IPS-NIHi11 (cell line): Measurements from ENCODE around the gene PHKA1.
"Not testable (repeated sequence)": the region's sequence is repeated elsewhere in the genome, so short reads cannot be mapped to it uniquely, and the experiment has no call there.

ENCODE experiments used
- DNase-seq: peaks from one replicate; pipeline ENCODE4 v3.0.0; 2012; ENCODE audit warnings: mixed read lengths, low spot score

The PHKA1 gene

GRCh38 chrX:72666451-72666850 is 47.7 kb downstream of the PHKA1 start:
- no peak for DNase-seq

GRCh38 chrX:72663737-72664136 is 50.4 kb downstream of the PHKA1 start:
- no peak for DNase-seq

GRCh38 chrX:72662020-72662747 is 51.9 kb downstream of the PHKA1 start:
- DNase-seq = no peak

- no peak for DNase-seq
These were observed 54.4 kb downstream of the PHKA1 start for GRCh38 chrX:72659723-72660122.

- no peak for DNase-seq
These were observed 62.0 kb downstream of the PHKA1 start for GRCh38 chrX:72652082-72652481.

- DNase-seq = no peak
These were observed 69.2 kb downstream of the PHKA1 start for GRCh38 chrX:72644946-72645345.

GRCh38 chrX:72641611-72642010 is 72.5 kb downstream of the PHKA1 start:
- DNase-seq = no peak

- no peak for DNase-seq
These were observed 78.2 kb downstream of the PHKA1 start for GRCh38 chrX:72635930-72636329.

- no peak for DNase-seq
These were observed 79.8 kb downstream of the PHKA1 start for GRCh38 chrX:72634331-72634730.

GRCh38 chrX:72630185-72630584 is 83.9 kb downstream of the PHKA1 start:
- DNase-seq = no peak

- DNase-seq = no peak
These were observed 89.9 kb downstream of the PHKA1 start for GRCh38 chrX:72624194-72624593.

- DNase-seq = no peak
These were observed 92.3 kb downstream of the PHKA1 start for GRCh38 chrX:72621625-72622485.

GRCh38 chrX:72621163-72621562 is 92.9 kb downstream of the PHKA1 start:
- no peak for DNase-seq

GRCh38 chrX:72620550-72621145 is 93.5 kb downstream of the PHKA1 start:
- peak; percentile 8 for DNase-seq

GRCh38 chrX:72609313-72609712 is 104.8 kb downstream of the PHKA1 start:
- peak; percentile 14 for DNase-seq

GRCh38 chrX:72604705-72605104 is 109.4 kb downstream of the PHKA1 start:
- DNase-seq = no peak

GRCh38 chrX:72604112-72604511 is 110.0 kb downstream of the PHKA1 start:
- DNase-seq = no peak

- DNase-seq = not testable (repeated sequence)
These were observed 123.1 kb downstream of the PHKA1 start for GRCh38 chrX:72591038-72591437.

GRCh38 chrX:72584163-72584562 is 129.9 kb downstream of the PHKA1 start:
- DNase-seq = no peak

- no peak for DNase-seq
These were observed 137.8 kb downstream of the PHKA1 start for GRCh38 chrX:72576141-72576894.

GRCh38 chrX:72573158-72573511 is 141.0 kb downstream of the PHKA1 start:
- no peak for DNase-seq
